Limb (tissue), 2 donors: ENCODE results near the gene CIDEC.
A peak's percentile ranks its signal among the peaks of the same experiment; 100 is the strongest.
"Not testable (repeated sequence)": the region's sequence is repeated elsewhere in the genome, so short reads cannot be mapped to it uniquely, and the experiment has no call there.

Experiments
- DNase-seq, 2 donors: peaks; one replicate each; pipeline ENCODE4 v3.0.0-alpha.2; 2016; ENCODE audit errors: extremely low spot score in 2 of 2

Gene CIDEC

GRCh38 chr3:9902372-9903237, 22.6 kb upstream of the CIDEC start, which contains the start of gene IL17RE:
TSS of gene IL17RE (plus strand) at chr3:9902848. CDS start at chr3:9902933, 85 bp downstream.
- DNase-seq, result peak in 1 of 2 donors; percentile 32

GRCh38 chr3:9901967-9902366, 21.9 kb upstream of the CIDEC start:
- DNase-seq, result no peak

- not testable (repeated sequence) for DNase-seq
Measured at GRCh38 chr3:9900965-9901415, 20.9 kb upstream of the CIDEC start.

- DNase-seq, result no peak
Measured at GRCh38 chr3:9899289-9899791, 19.3 kb upstream of the CIDEC start.

GRCh38 chr3:9898467-9899241, 18.6 kb upstream of the CIDEC start:
- DNase-seq, result no peak

- no peak for DNase-seq
Measured at GRCh38 chr3:9897408-9898372, 17.6 kb upstream of the CIDEC start.

- DNase-seq, result not testable (repeated sequence)
Measured at GRCh38 chr3:9896755-9897407, 16.8 kb upstream of the CIDEC start.

- DNase-seq, result not testable (repeated sequence)
Measured at GRCh38 chr3:9895715-9896114, 15.7 kb upstream of the CIDEC start.

GRCh38 chr3:9893739-9894138, 13.7 kb upstream of the CIDEC start:
- DNase-seq, result no peak

- no peak for DNase-seq
Measured at GRCh38 chr3:9891072-9891622, 11.1 kb upstream of the CIDEC start.

- DNase-seq, result peak; percentile 84 to 96
Measured at GRCh38 chr3:9890249-9891071, 10.4 kb upstream of the CIDEC start, which contains the start of gene JAGN1. TSS of gene JAGN1 (plus strand) at chr3:9890610. CDS start at chr3:9890723, 113 bp downstream.

GRCh38 chr3:9889405-9889804, 9.4 kb upstream of the CIDEC start:
- no peak for DNase-seq

GRCh38 chr3:9888540-9888939, 8.5 kb upstream of the CIDEC start:
- DNase-seq, result no peak

- no peak for DNase-seq
Measured at GRCh38 chr3:9887480-9887879, 7.4 kb upstream of the CIDEC start.

- no peak for DNase-seq
Measured at GRCh38 chr3:9886328-9886727, 6.3 kb upstream of the CIDEC start.

GRCh38 chr3:9884555-9885165, 4.6 kb upstream of the CIDEC start:
- no peak for DNase-seq

GRCh38 chr3:9883706-9884554, 3.9 kb upstream of the CIDEC start:
- DNase-seq, result no peak

GRCh38 chr3:9881441-9881840, 1.4 kb upstream of the CIDEC start:
- DNase-seq, result no peak
